Cardiac fibroblast (primary cell): ENCODE data around the gene OR56A1.

Experiments used
- DNase-seq, 2 donors: peaks; one replicate each; pipeline versions ENCODE4 v3.0.0 to v3.0.0-alpha.2; 2010; ENCODE audit warnings: low read depth in 2 of 2
- H3K4me3 ChIP-seq, 2 donors: replicated peaks in 1 of 2; 1 replicate in 1 of 2; 2 replicates in 1 of 2; pipeline ENCODE4 v1.5.1; 2011; ENCODE audit warnings: low read depth in 2 of 2, low read length in 2 of 2, mild to moderate bottlenecking in 2 of 2, moderate library complexity in 1 of 2
- CTCF ChIP-seq: IDR thresholded peaks from one replicate; pipeline ENCODE4 v1.5.1; 2011; ENCODE audit warnings: low read depth, mild to moderate bottlenecking, low read length, inconsistent platforms

OR56A1 gene

GRCh38 chr11:6057452-6057851 is 26.9 kb upstream of the OR56A1 start:
- no peak for TF ChIP-seq CTCF
- no peak overlapping the region for H3K4me3 ChIP-seq
- DNase-seq: no peak

GRCh38 chr11:6055569-6055968 is 25.0 kb upstream of the OR56A1 start:
- DNase-seq: no peak
- TF ChIP-seq CTCF: no peak
- H3K4me3 ChIP-seq: no peak overlapping the region

GRCh38 chr11:6052374-6052773 is 21.8 kb upstream of the OR56A1 start:
- no peak for TF ChIP-seq CTCF
- H3K4me3 ChIP-seq: no peak overlapping the region
- no peak for DNase-seq

GRCh38 chr11:6040874-6041273 is 10.3 kb upstream of the OR56A1 start:
- no peak for TF ChIP-seq CTCF
- peak in 1 of 2 donors; percentile 12 for DNase-seq
- H3K4me3 ChIP-seq: no peak overlapping the region

- no peak overlapping the region for H3K4me3 ChIP-seq
- TF ChIP-seq CTCF: no peak
- DNase-seq: peak in 1 of 2 donors; percentile 1
These were observed 3.1 kb downstream of the OR56A1 start for GRCh38 chr11:6027501-6027900.

- no peak overlapping the region for H3K4me3 ChIP-seq
- TF ChIP-seq CTCF: no peak
- no peak for DNase-seq
These were observed 5.5 kb downstream of the OR56A1 start for GRCh38 chr11:6025056-6025455.

- peak; percentile 40 for TF ChIP-seq CTCF
- H3K4me3 ChIP-seq: no peak overlapping the region
- DNase-seq: peak; percentile 65 to 73
These were observed 7.6 kb downstream of the OR56A1 start for GRCh38 chr11:6022956-6023355.
